Smooth muscle cell (in vitro differentiated cells): ENCODE measurements around the gene CCT6B. TPM values are rescaled to one million over a fixed set of nuclear protein-coding genes. Genes with fewer than 3 reads are reported as not detected.

Source experiments
- DNase-seq: peaks from one replicate; lab custom pipeline; 2025; ENCODE audit not compliant: unreplicated experiment; lab: John Stamatoyannopoulos, UW
- H2AFZ ChIP-seq: fragments of 200-600 bp; sonication (generic); 2 replicates; pipeline ENCODE4 v1.6.0; 2016; ENCODE audit warnings: antibody characterized with exemption, low read depth, mild to moderate bottlenecking
- H3F3A ChIP-seq: fragments of 200-600 bp; sonication (generic); 2 replicates; pipeline ENCODE4 v1.6.0; 2017; ENCODE audit warnings: antibody characterized with exemption, low read depth
- H3K27ac ChIP-seq: fragments of 200-600 bp; sonication (generic); 2 replicates; pipeline ENCODE4 v1.5.1; 2016; ENCODE audit warnings: low read depth, mild to moderate bottlenecking
- H3K27me3 ChIP-seq: fragments of 200-600 bp; sonication (generic); 2 replicates; pipeline ENCODE4 v1.6.1; 2016; ENCODE audit warnings: low read depth, mild to moderate bottlenecking
- H3K36me3 ChIP-seq: fragments of 200-600 bp; sonication (generic); 2 replicates; pipeline ENCODE4 v1.5.1; 2016; ENCODE audit warnings: low read depth
- H3K4me1 ChIP-seq: fragments of 200-600 bp; sonication (generic); 2 replicates; pipeline ENCODE4 v1.5.1; 2016; ENCODE audit warnings: low read depth
- H3K4me2 ChIP-seq: fragments of 200-600 bp; sonication (generic); 2 replicates; pipeline ENCODE4 v1.6.0; 2016; ENCODE audit warnings: mild to moderate bottlenecking
- H3K4me3 ChIP-seq: fragments of 200-600 bp; sonication (generic); 2 replicates; pipeline ENCODE4 v1.5.1; 2016; ENCODE audit warnings: mild to moderate bottlenecking
- H3K79me2 ChIP-seq: fragments of 200-600 bp; sonication (generic); 2 replicates; pipeline ENCODE4 v1.6.0; 2016; ENCODE audit warnings: low read depth, mild to moderate bottlenecking
- H3K9ac ChIP-seq: fragments of 200-600 bp; sonication (generic); 2 replicates; pipeline ENCODE4 v1.6.0; 2016; ENCODE audit warnings: low read depth
- H3K9me3 ChIP-seq: fragments of 200-600 bp; sonication (generic); replicated peaks from 2 replicates; pipeline ENCODE4 v1.5.1; 2016; ENCODE audit warnings: low read depth
- H4K20me1 ChIP-seq: fragments of 200-600 bp; sonication (generic); 2 replicates; pipeline ENCODE4 v1.6.0; 2016; ENCODE audit warnings: low read depth
- WGBS: methylation state at CpG from one replicate; pipeline ENCODE4 v1.1.7; 2016; ENCODE audit warnings: low lambda C conversion rate; 5-methylcytosine and 5-hydroxymethylcytosine counted together
- polyA plus RNA-seq: library from polyadenylated mRNA; unstranded; fragments of >200 nt; fragmentation: Nextera tagmentation; extraction: Ambion mirVana; gene quantifications from 2 replicates; pipeline ENCODE4 v1.2.1, GENCODE V29; 2016
- total RNA-seq: library from RNA; depleted of rRNA; stranded (reverse); fragments of >200 nt; gene quantifications from 2 replicates; pipeline ENCODE4 v1.2.3, GENCODE V29; 2014
- TF ChIP-seq, protein P1 (sequence below): fragments of 200-600 bp; sonication (generic); IDR thresholded peaks from 2 replicates; pipeline ENCODE4 v1.5.1; 2017; ENCODE audit warnings: borderline replicate concordance, mild to moderate bottlenecking, antibody characterized with exemption; ENCODE audit not compliant: insufficient read depth, poor library complexity, severe bottlenecking

Gene CCT6B
- total and polyA plus RNA-seq, 2 experiments from 2014 or later, result 1.5 to 1.6 TPM

DNA sequence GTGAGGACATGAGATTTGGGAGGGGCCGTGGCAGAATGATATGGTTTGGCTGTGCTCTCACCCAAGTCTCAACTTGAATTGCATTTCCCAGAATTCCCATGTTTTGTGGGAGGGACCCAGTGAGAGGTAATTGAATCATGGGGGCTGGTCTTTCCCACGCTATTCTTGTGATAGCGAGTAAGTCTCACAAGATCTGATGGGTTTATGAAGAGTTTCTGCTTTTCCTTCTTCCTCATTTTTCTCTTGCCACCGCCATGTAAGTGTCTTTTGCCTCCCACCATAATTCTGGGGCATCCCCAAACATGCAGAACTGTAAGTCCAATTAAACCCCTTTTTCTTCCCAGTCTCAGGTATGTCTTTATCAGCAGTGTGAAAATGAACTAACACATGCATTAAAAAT is 40.6 kb downstream of the CCT6B start:
- no peak overlapping the region for H3K4me3 ChIP-seq
- H3K27ac ChIP-seq, result no peak overlapping the region
- TF ChIP-seq, protein P1, sequence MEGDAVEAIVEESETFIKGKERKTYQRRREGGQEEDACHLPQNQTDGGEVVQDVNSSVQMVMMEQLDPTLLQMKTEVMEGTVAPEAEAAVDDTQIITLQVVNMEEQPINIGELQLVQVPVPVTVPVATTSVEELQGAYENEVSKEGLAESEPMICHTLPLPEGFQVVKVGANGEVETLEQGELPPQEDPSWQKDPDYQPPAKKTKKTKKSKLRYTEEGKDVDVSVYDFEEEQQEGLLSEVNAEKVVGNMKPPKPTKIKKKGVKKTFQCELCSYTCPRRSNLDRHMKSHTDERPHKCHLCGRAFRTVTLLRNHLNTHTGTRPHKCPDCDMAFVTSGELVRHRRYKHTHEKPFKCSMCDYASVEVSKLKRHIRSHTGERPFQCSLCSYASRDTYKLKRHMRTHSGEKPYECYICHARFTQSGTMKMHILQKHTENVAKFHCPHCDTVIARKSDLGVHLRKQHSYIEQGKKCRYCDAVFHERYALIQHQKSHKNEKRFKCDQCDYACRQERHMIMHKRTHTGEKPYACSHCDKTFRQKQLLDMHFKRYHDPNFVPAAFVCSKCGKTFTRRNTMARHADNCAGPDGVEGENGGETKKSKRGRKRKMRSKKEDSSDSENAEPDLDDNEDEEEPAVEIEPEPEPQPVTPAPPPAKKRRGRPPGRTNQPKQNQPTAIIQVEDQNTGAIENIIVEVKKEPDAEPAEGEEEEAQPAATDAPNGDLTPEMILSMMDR, result no peak
- no peaks in the 10 kb centered on the region for H3K27me3 ChIP-seq
- H3K79me2 ChIP-seq, result no peaks in the 10 kb centered on the region
- 86% methylated on average over 4 of the region's 4 CpGs for WGBS
- no peaks in the 10 kb centered on the region for H3K4me1 ChIP-seq
- H3K9ac ChIP-seq, result no peak overlapping the region
- H3F3A ChIP-seq, result no peaks in the 10 kb centered on the region
- H2AFZ ChIP-seq, result no peak overlapping the region
- no peaks in the 10 kb centered on the region for H3K36me3 ChIP-seq
- H4K20me1 ChIP-seq, result no peaks in the 10 kb centered on the region
- no peak overlapping the region for H3K4me2 ChIP-seq
- DNase-seq, result no peak
- H3K9me3 ChIP-seq, result no peaks in the 10 kb centered on the region

GRCh38 chr17:34917381-34917780 is 43.9 kb downstream of the CCT6B start:
- no peak overlapping the region for H3K27ac ChIP-seq
- H3K4me1 ChIP-seq, result no peaks in the 10 kb centered on the region
- no peak overlapping the region for H3K9ac ChIP-seq
- 93% methylated on average over 1 of the region's 1 CpG for WGBS
- no peaks in the 10 kb centered on the region for H3K36me3 ChIP-seq
- no peak overlapping the region for H3K4me2 ChIP-seq
- H3K27me3 ChIP-seq, result no peaks in the 10 kb centered on the region
- H2AFZ ChIP-seq, result no peak overlapping the region
- no peaks in the 10 kb centered on the region for H3K79me2 ChIP-seq
- H3K4me3 ChIP-seq, result no peak overlapping the region
- H3F3A ChIP-seq, result no peaks in the 10 kb centered on the region
- DNase-seq, result no peak
- no peaks in the 10 kb centered on the region for H3K9me3 ChIP-seq
- no peaks in the 10 kb centered on the region for H4K20me1 ChIP-seq
- TF ChIP-seq, protein P1, result no peak

DNA sequence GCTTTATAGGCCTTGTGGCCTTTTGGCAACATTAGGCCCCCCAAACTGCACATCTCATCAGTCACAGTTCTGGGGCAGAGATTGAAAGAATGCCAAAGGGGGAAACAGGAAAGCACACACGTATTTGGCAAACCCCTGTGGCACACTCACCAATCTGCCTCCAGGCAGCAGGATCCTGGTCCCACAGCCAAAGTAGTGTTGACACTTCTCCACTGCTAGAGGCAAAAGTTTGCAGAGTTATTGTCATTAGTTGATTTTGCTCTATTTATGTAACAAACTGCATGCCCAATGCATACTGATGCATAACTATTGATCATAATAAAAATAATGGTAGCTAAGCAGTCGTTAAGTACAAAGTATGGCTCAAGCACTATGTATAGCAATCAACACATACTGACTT is 45.1 kb downstream of the CCT6B start:
- H3K27ac ChIP-seq, result no peak overlapping the region

GRCh38 chr17:34913001-34913400 is 48.3 kb downstream of the CCT6B start:
- H3F3A ChIP-seq, result no peaks in the 10 kb centered on the region
- DNase-seq, result no peak
- H3K27me3 ChIP-seq, result no peaks in the 10 kb centered on the region
- no peaks in the 10 kb centered on the region for H3K36me3 ChIP-seq
- 37% methylated on average over 1 of the region's 1 CpG for WGBS
- H3K27ac ChIP-seq, result no peak overlapping the region
- no peaks in the 10 kb centered on the region for H3K9me3 ChIP-seq
- H3K4me1 ChIP-seq, result no peaks in the 10 kb centered on the region
- H3K4me3 ChIP-seq, result no peak overlapping the region
- H4K20me1 ChIP-seq, result no peaks in the 10 kb centered on the region
- no peak overlapping the region for H3K9ac ChIP-seq
- TF ChIP-seq, protein P1, result no peak
- H3K4me2 ChIP-seq, result no peak overlapping the region
- no peak overlapping the region for H2AFZ ChIP-seq
- no peaks in the 10 kb centered on the region for H3K79me2 ChIP-seq

More for the DNA sequence above, 45.1 kb downstream of the CCT6B start:
- 74% methylated on average over 2 of the region's 2 CpGs for WGBS
- Histone ChIP-seq H3K4me2 (no peak overlapping the region), H3K79me2 (no peaks in the 10 kb centered on the region), H3K4me1 (no peaks in the 10 kb centered on the region), H3K4me3 (no peak overlapping the region), H3K9ac (no peak overlapping the region), H2AFZ (no peak overlapping the region), H3K9me3 (no peaks in the 10 kb centered on the region), H3K27me3 (no peaks in the 10 kb centered on the region), H3K36me3 (no peaks in the 10 kb centered on the region), H3F3A (no peaks in the 10 kb centered on the region), H4K20me1 (no peaks in the 10 kb centered on the region)
- TF ChIP-seq, protein P1, result no peak
- no peak for DNase-seq
